ENCODE results near the gene KRT12. TPM values are rescaled to one million over a fixed set of nuclear protein-coding genes. Genes with fewer than 3 reads are reported as not detected.

Gene KRT12
- total and polyA plus RNA-seq, 8 donors, result not detected

- Histone ChIP-seq H3K27ac (no peak overlapping the region), H3K4me1 (no peaks in the 10 kb centered on the region), H3K4me3 (no peak overlapping the region), H3K9me3 (no peaks in the 10 kb centered on the region), H3K27me3 (peaks cover 0 to 2% (median 0%) of the 10 kb centered on the region in 4 donors), H3K36me3 (no peaks in the 10 kb centered on the region)
- TF ChIP-seq CTCF (IDR thresholded peaks at IDR 0.05), result no peak
- 64 to 69% methylated on average over 9 of the region's 9 CpGs for WGBS, 2 donors
- ATAC-seq (no peak), DNase-seq (no peak), FAIRE-seq (no peak)
- intact Hi-C loops (cut with DNase I), result no loop called here
These were observed 28.2 kb upstream of the KRT12 start for GRCh38 chr17:40895106-40895730.

GRCh38 chr17:40888196-40888720 is 21.2 kb upstream of the KRT12 start:
- no peaks in the 10 kb centered on the region for H3K36me3 ChIP-seq
- no peak for FAIRE-seq
- H3K4me1 ChIP-seq, result no peaks in the 10 kb centered on the region
- TF ChIP-seq CTCF (IDR thresholded peaks at IDR 0.05), result no peak
- intact Hi-C loops (cut with DNase I), result no loop called here
- H3K27me3 ChIP-seq, result peaks cover 0 to 9% (median 0%) of the 10 kb centered on the region in 4 donors
- 50 to 55% methylated on average over 2 of the region's 2 CpGs for WGBS, 2 donors
- ATAC-seq, result no peak
- H3K4me3 ChIP-seq, result no peak overlapping the region
- no peak overlapping the region for H3K27ac ChIP-seq
- H3K9me3 ChIP-seq, result no peaks in the 10 kb centered on the region
- no peak for DNase-seq

- no peak for ATAC-seq
- Histone ChIP-seq H3K4me1 (no peaks in the 10 kb centered on the region), H3K4me3 (no peak overlapping the region), H3K27me3 (peaks cover 0 to 9% (median 0%) of the 10 kb centered on the region in 4 donors), H3K36me3 (no peaks in the 10 kb centered on the region), H3K9me3 (no peaks in the 10 kb centered on the region), H3K27ac (no peak overlapping the region)
- intact Hi-C loops (cut with DNase I), result no loop called here
- FAIRE-seq, result no peak
- 41 to 56% methylated on average over 3 of the region's 3 CpGs for WGBS, 2 donors
- DNase-seq, result no peak
- TF ChIP-seq CTCF (IDR thresholded peaks at IDR 0.05), result no peak
These were observed 19.1 kb upstream of the KRT12 start for GRCh38 chr17:40886090-40886489.

- Histone ChIP-seq H3K9me3 (no peaks in the 10 kb centered on the region), H3K27ac (no peak within 1 kb of the TSS), H3K27me3 (peaks cover 0 to 4% (median 0%) of the 10 kb centered on the region in 4 donors), H3K36me3 (no peaks in the 10 kb centered on the region), H3K4me3 (no peak within 1 kb of the TSS), H3K4me1 (no peaks in the 10 kb centered on the region)
- TF ChIP-seq CTCF (IDR thresholded peaks at IDR 0.05), result no peak
- no peak for DNase-seq
- WGBS, 2 donors, result 76 to 81% methylated on average over 23 of the region's 23 CpGs
- FAIRE-seq, result no peak
- no peak for ATAC-seq
- intact Hi-C loops (cut with DNase I), result no loop called here
These were observed 17.9 kb upstream of the KRT12 start, which contains the start of gene KRT20 for GRCh38 chr17:40884708-40885512. Gene KRT20, minus strand, starts transcription at chr17:40885242. Its CDS starts 57 bp downstream, at chr17:40885185.
